ENCODE measurements around the gene CSGALNACT2.
"Not testable (repeated sequence)": the region's sequence is repeated elsewhere in the genome, so short reads cannot be mapped to it uniquely, and the experiment has no call there.

The CSGALNACT2 gene, protein sequence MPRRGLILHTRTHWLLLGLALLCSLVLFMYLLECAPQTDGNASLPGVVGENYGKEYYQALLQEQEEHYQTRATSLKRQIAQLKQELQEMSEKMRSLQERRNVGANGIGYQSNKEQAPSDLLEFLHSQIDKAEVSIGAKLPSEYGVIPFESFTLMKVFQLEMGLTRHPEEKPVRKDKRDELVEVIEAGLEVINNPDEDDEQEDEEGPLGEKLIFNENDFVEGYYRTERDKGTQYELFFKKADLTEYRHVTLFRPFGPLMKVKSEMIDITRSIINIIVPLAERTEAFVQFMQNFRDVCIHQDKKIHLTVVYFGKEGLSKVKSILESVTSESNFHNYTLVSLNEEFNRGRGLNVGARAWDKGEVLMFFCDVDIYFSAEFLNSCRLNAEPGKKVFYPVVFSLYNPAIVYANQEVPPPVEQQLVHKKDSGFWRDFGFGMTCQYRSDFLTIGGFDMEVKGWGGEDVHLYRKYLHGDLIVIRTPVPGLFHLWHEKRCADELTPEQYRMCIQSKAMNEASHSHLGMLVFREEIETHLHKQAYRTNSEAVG

DNA sequence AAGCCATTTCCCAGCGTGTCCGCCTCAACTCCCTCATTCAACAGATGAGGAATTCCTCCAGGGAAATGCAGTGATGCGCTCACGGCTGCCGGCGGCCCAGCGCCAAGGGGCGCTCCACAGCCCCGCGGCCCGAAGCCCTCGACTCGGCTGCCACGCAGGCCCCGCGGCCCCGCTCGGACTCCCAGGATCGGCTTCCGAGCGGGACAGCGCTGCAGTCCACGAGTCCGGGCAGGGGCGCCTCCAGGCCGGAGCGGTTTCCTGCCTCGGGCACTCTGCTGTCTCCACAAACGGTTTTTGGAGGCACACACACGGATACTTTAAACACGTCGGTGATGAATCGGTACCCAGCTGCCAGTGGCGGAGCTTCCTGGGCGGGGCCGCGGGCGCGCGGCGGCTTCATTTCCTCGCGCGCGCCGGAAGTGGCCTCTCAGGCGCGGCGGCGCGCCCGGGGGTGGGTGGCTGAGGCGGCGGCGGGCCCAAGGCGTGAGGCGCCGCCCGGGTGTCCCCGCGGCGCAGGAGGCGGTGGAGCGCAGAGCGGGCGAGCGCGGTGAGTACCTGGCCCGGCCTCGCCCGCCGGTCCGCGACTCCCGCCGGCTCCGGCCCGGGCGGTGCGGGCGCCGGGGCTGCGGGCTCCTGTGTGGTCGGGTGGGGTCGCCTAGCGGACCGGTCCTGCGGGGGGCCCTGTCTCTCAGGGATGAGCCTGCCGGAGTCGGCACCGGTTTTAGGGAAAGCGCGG is at the start of gene CSGALNACT2:
TSS of gene CSGALNACT2 (plus strand) at position 425 of the 736 bp plus-strand sequence. CDS start 16,705 bp downstream, outside the sequence.
- DNase-seq: peak; percentile 90

GRCh38 chr10:43089519-43089918 is 48.7 kb upstream of the CSGALNACT2 start:
- DNase-seq: no peak

- DNase-seq: no peak
Measured at GRCh38 chr10:43090188-43090587, 48.1 kb upstream of the CSGALNACT2 start.

DNA sequence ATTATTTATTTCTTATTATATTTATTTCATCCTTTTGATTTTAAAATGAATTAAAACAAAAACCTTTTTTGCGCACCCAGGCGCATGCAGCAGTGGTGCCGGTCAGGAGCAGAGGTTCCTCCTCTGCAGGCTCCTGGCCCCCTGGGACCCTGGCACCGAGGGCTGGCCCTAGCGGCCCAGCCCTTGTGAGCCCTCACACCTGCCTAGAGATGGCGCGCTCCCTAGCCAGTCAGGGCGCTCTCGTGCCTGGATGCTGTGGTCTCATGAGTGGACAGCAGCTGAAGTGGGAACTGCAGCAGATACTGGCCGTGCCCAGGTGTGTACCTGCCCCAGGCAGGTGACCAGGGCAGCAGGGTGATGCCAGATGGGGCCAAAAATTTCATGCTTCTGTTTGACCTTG is 47.6 kb upstream of the CSGALNACT2 start:
- DNase-seq: no peak

- no peak for DNase-seq
Measured at GRCh38 chr10:43091846-43092245, 46.4 kb upstream of the CSGALNACT2 start.

- DNase-seq: no peak
Measured at GRCh38 chr10:43093423-43094076, 44.7 kb upstream of the CSGALNACT2 start.

- no peak for DNase-seq
Measured at GRCh38 chr10:43094085-43094484, 44.2 kb upstream of the CSGALNACT2 start.

- not testable (repeated sequence) for DNase-seq
Measured at GRCh38 chr10:43099339-43099738, 38.9 kb upstream of the CSGALNACT2 start.

GRCh38 chr10:43099928-43100327 is 38.3 kb upstream of the CSGALNACT2 start:
- DNase-seq: no peak

- no peak for DNase-seq
Measured at GRCh38 chr10:43100366-43100765, 37.9 kb upstream of the CSGALNACT2 start.

DNA sequence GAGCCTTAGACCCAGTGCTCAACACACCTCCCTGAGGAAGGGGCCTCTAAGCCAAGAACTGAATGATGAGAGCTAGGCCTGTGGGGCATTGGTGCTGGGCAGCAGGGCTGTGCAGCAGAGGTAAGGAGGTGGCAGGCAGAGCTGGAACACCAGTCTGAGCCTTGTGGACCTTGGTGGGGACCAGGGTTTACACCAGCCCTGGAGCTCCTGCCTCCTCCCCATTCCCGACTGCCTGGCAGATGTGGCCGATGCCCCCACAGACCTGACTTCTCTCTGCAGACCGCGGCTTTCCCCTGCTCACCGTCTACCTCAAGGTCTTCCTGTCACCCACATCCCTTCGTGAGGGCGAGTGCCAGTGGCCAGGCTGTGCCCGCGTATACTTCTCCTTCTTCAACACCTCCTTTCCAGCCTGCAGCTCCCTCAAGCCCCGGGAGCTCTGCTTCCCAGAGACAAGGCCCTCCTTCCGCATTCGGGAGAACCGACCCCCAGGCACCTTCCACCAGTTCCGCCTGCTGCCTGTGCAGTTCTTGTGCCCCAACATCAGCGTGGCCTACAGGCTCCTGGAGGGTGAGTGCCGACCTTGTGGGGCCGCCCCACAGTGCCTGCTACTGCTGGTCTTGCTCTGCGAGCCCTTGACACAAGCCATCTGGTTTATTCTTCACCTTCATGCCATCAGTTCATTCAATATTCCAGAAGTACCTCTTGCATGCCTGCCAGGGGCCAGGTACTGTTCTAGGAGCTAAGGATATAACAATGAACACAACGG is 36.0 kb upstream of the CSGALNACT2 start:
- no peak for DNase-seq

GRCh38 chr10:43105102-43105955 is 32.9 kb upstream of the CSGALNACT2 start:
- peak; percentile 78 for DNase-seq

GRCh38 chr10:43105956-43106229 is 32.4 kb upstream of the CSGALNACT2 start:
- DNase-seq: no peak

- DNase-seq: no peak
Measured at GRCh38 chr10:43106256-43107091, 31.8 kb upstream of the CSGALNACT2 start.

- no peak for DNase-seq
Measured at GRCh38 chr10:43108951-43109350, 29.3 kb upstream of the CSGALNACT2 start.

DNA sequence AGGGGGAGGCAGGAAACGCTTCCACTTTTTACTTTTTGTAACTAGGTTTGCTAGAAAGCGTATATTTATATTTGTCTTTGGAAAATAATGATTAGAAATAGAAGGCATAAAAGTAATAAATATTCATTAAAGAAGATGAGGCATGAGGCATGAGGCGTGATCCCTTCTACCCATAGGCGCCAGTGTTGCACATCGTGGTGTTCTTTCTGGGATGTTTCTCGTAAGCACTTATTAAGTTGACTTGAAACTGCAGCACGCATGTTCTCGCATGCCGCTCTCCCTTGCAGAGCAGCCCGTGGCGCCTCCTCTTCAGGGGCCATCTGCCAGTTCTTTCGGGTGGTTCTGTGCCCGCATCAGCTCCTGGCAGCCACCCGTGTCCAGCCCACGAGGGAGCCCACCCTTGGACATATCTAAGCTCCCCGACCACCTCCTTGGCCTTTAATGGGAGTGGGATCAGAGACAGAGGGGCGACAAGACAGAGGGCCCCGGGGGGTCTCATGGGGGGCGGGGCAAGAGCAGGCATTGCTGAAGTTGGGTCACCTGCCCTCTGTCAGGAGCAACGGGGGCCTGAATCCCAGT is 28.5 kb upstream of the CSGALNACT2 start:
- DNase-seq: no peak

- DNase-seq: no peak
Measured at GRCh38 chr10:43110338-43111071, 27.7 kb upstream of the CSGALNACT2 start.

- DNase-seq: no peak
Measured at GRCh38 chr10:43111101-43111500, 27.1 kb upstream of the CSGALNACT2 start.

DNA sequence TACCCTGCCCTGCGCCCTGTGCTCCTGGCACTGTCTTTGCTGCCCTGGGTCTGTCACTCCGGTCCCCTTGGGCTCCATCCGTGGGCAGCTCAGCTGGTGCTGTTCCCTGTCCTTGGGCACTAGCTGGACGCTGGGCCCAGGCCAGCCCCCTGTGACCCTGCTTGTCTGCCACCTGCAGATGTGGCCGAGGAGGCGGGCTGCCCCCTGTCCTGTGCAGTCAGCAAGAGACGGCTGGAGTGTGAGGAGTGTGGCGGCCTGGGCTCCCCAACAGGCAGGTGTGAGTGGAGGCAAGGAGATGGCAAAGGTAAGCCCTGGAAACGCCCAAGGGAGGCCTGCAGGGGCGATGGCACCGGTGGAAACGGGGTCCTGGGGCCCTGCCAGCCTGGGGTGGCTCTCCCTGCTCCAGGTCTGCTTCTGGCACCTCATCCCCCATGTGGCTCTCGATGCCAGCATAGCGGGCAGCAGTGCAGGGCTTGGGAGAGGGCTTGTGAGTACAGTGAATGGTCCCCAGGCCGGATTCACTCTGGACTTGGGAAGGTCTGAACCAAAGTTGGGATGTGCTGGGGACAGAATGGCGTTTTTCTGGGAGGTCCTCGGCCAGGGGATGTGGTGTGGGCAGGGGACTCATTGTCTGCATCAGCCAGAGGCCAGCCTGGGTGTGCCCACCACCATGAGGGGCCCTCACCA is 26.2 kb upstream of the CSGALNACT2 start:
- DNase-seq: no peak
